Parathyroid adenoma (tissue), 2 donors: ENCODE measurements around the gene SERTM1.

ENCODE experiments used
- H2AFZ ChIP-seq: fragments of 300-600 bp; sonication (generic); one replicate; pipeline ENCODE4 v1.7.0; 2017; ENCODE audit warnings: antibody characterized with exemption, mild to moderate bottlenecking
- H3K27ac ChIP-seq: fragments of 300-600 bp; sonication (generic); one replicate; pipeline ENCODE4 v1.7.0; 2017
- H3K27me3 ChIP-seq: fragments of 300-600 bp; sonication (generic); one replicate; pipeline ENCODE4 v1.7.0; 2017; ENCODE audit warnings: low read length; ENCODE audit not compliant: control insufficient read depth, insufficient read depth
- H3K36me3 ChIP-seq: fragments of 300-600 bp; sonication (generic); one replicate; pipeline ENCODE4 v1.7.0; 2017; ENCODE audit warnings: low read length; ENCODE audit not compliant: control insufficient read depth, insufficient read depth
- H3K4me1 ChIP-seq: fragments of 300-600 bp; sonication (generic); one replicate; pipeline ENCODE4 v1.7.0; 2017; ENCODE audit warnings: control low read depth
- H3K4me2 ChIP-seq: fragments of 300-600 bp; sonication (generic); one replicate; pipeline ENCODE4 v1.7.0; 2017; ENCODE audit warnings: low read length
- H3K4me3 ChIP-seq: fragments of 300-600 bp; sonication (generic); one replicate; pipeline ENCODE4 v1.7.0; 2017; ENCODE audit warnings: low read depth, low read length
- H3K79me2 ChIP-seq: fragments of 300-600 bp; sonication (generic); one replicate; pipeline ENCODE4 v1.7.0; 2017; ENCODE audit warnings: control low read depth
- H3K9ac ChIP-seq: fragments of 300-600 bp; sonication (generic); one replicate; pipeline ENCODE4 v1.7.0; 2017; ENCODE audit warnings: mild to moderate bottlenecking
- H3K9me3 ChIP-seq: fragments of 300-600 bp; sonication (generic); one replicate; pipeline ENCODE4 v1.7.0; 2017; ENCODE audit warnings: low read length; ENCODE audit not compliant: control insufficient read depth
- CTCF ChIP-seq: fragments of 300-600 bp; sonication (generic); IDR thresholded peaks from one replicate; pipeline ENCODE4 v1.7.0; 2017; ENCODE audit warnings: antibody characterized with exemption, mild to moderate bottlenecking
- donor health status: primary hyperparathyroidism.

Gene SERTM1

GRCh38 chr13:36683701-36684100 lies 9.9 kb downstream of the SERTM1 start:
- Histone ChIP-seq H3K4me1 (no peaks in the 10 kb centered on the region), H3K27me3 (no peaks in the 10 kb centered on the region), H3K79me2 (no peaks in the 10 kb centered on the region), H3K27ac (no peak overlapping the region), H3K4me2 (no peak overlapping the region), H2AFZ (no peak overlapping the region), H3K4me3 (no peak overlapping the region), H3K9me3 (no peaks in the 10 kb centered on the region), H3K9ac (no peak overlapping the region), H3K36me3 (no peaks in the 10 kb centered on the region)
- no peak for TF ChIP-seq CTCF

GRCh38 chr13:36685927-36686326 lies 12.1 kb downstream of the SERTM1 start:
- Histone ChIP-seq H3K27me3 (no peaks in the 10 kb centered on the region), H3K9ac (no peak overlapping the region), H3K9me3 (no peaks in the 10 kb centered on the region), H3K27ac (no peak overlapping the region), H3K36me3 (no peaks in the 10 kb centered on the region), H3K4me2 (no peak overlapping the region), H3K4me3 (no peak overlapping the region), H3K79me2 (no peaks in the 10 kb centered on the region), H3K4me1 (no peaks in the 10 kb centered on the region), H2AFZ (no peak overlapping the region)
- no peak for TF ChIP-seq CTCF

GRCh38 chr13:36696410-36697010 lies 22.7 kb downstream of the SERTM1 start:
- H3K36me3 ChIP-seq: no peaks in the 10 kb centered on the region
- H3K9ac ChIP-seq: no peak overlapping the region
- TF ChIP-seq CTCF: no peak
- no peaks in the 10 kb centered on the region for H3K9me3 ChIP-seq
- no peak overlapping the region for H3K4me2 ChIP-seq
- H2AFZ ChIP-seq: no peak overlapping the region
- no peaks in the 10 kb centered on the region for H3K4me1 ChIP-seq
- no peaks in the 10 kb centered on the region for H3K27me3 ChIP-seq
- H3K79me2 ChIP-seq: no peaks in the 10 kb centered on the region
- H3K4me3 ChIP-seq: no peak overlapping the region
- H3K27ac ChIP-seq: no peak overlapping the region

- Histone ChIP-seq H3K4me1 (no peaks in the 10 kb centered on the region), H3K27ac (no peak overlapping the region), H3K27me3 (no peaks in the 10 kb centered on the region), H3K9me3 (no peaks in the 10 kb centered on the region), H3K79me2 (no peaks in the 10 kb centered on the region), H3K9ac (no peak overlapping the region), H3K4me2 (no peak overlapping the region), H3K4me3 (no peak overlapping the region), H2AFZ (no peak overlapping the region), H3K36me3 (no peaks in the 10 kb centered on the region)
- no peak for TF ChIP-seq CTCF
These were observed 26.4 kb downstream of the SERTM1 start for GRCh38 chr13:36700170-36700569.

GRCh38 chr13:36706755-36707154 lies 32.9 kb downstream of the SERTM1 start:
- no peak for TF ChIP-seq CTCF
- H3K4me3 ChIP-seq: no peak overlapping the region
- no peak overlapping the region for H2AFZ ChIP-seq
- H3K4me2 ChIP-seq: no peak overlapping the region
- H3K27ac ChIP-seq: no peak overlapping the region
- H3K79me2 ChIP-seq: no peaks in the 10 kb centered on the region
- H3K36me3 ChIP-seq: no peaks in the 10 kb centered on the region
- H3K27me3 ChIP-seq: no peaks in the 10 kb centered on the region
- H3K9me3 ChIP-seq: no peaks in the 10 kb centered on the region
- no peak overlapping the region for H3K9ac ChIP-seq
- H3K4me1 ChIP-seq: peaks cover 5% of the 10 kb centered on the region
